ENCODE measurements around the gene TFPI2.

GRCh38 chr7:93883078-93883916, 7.3 kb downstream of the TFPI2 start:
- TF ChIP-seq POLR2AphosphoS5 (IDR thresholded peaks at IDR 0.05) = no peak
- no peak for TF ChIP-seq CTCF (IDR thresholded peaks at IDR 0.05 in 8 of 11, conservative IDR thresholded peaks at IDR 0.05 in 3 of 11)

Data from spleen (tissue), 7 donors.